ENCODE measurements around the gene CHAMP1. TPM values are rescaled to one million over a fixed set of nuclear protein-coding genes. Genes with fewer than 3 reads are reported as not detected.

Gene CHAMP1
- total and polyA plus RNA-seq, 2 of the 13 experiments (the other 11 are each of a cell fraction or from before 2014, with no cell fraction given): 8.4 to 9.7 TPM

DNA sequence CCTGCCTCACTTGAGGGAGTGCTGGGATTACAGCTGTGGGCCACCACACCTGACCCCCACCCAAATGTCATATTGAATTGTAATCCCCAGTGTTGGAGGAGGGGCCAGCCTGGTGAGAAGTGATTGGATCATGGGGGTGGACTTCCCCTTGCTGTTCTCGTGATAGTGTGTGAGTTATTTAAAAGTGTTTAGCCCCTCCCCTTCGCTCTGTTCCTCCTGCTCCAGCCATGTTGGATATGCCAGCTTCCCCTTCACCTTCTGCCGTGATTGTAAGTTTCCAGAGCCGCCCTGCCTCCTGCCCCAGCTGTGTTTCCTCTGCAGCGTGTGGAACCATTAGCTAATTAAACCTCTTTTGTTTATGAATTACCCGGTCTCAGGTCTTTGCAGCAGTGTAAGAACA is 13.7 kb downstream of the CHAMP1 start:
- TF ChIP-seq ZNF292 (CRISPR knock-in tag; IDR thresholded peaks at IDR 0.05; ENCODE audit: borderline replicate concordance, low read depth) (no peak), HNF4A (CRISPR knock-in tag; IDR thresholded peaks at IDR 0.05) (no peak), HNRNPH1 (optimal IDR thresholded peaks at IDR 0.05; ENCODE audit: low read depth, low read length) (no peak), SP140L (CRISPR knock-in tag; IDR thresholded peaks at IDR 0.05; ENCODE audit: borderline replicate concordance) (no peak), ZFP37 (CRISPR knock-in tag; IDR thresholded peaks at IDR 0.05; ENCODE audit: borderline replicate concordance) (no peak)
- TF ChIP-seq, protein P1, sequence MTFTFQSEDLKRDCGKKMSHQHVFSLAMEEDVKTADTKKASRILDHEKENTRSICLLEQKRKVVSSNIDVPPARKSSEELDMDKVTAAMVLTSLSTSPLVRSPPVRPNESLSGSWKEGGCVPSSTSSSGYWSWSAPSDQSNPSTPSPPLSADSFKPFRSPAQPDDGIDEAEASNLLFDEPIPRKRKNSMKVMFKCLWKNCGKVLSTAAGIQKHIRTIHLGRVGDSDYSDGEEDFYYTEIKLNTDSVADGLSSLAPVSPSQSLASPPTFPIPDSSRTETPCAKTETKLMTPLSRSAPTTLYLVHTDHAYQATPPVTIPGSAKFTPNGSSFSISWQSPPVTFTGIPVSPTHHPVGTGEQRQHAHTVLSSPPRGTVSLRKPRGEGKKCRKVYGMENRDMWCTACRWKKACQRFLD (CRISPR knock-in tag; IDR thresholded peaks at IDR 0.05; ENCODE audit: borderline replicate concordance): no peak
- in situ Hi-C loops (cut with HindIII; ENCODE audit: extremely low pct_ligation_motif_present, low pct_unique_long_range_greater_than_20kb): no loop called here
- FAIRE-seq (no peak), DNase-seq (ENCODE audit: low spot score) (no peak), ATAC-seq (no peak)
- Histone ChIP-seq H3K27me3 (ENCODE audit: control insufficient read depth in 1 of 2, insufficient read depth in 2 of 2, low read length in 2 of 2) (no peaks in the 10 kb centered on the region; a peak in 1 of 5 replicates), H3K4me3 (replicated peaks in 1 of 3; ENCODE audit: insufficient read depth in 1 of 3, low read depth in 2 of 3, low read length in 3 of 3) (no peak overlapping the region), H2AFZ (ENCODE audit: low read length) (no peak overlapping the region), H3K27ac (ENCODE audit: extremely low read length, insufficient read depth, low read length) (no peak overlapping the region), H3K9ac (ENCODE audit: insufficient read depth, low read depth, low read length) (no peak overlapping the region), H3K79me2 (ENCODE audit: insufficient read depth, low read length) (no peaks in the 10 kb centered on the region), H3K4me2 (ENCODE audit: low read depth, low read length) (no peak overlapping the region), H4K20me1 (ENCODE audit: insufficient read depth, low read length) (no peaks in the 10 kb centered on the region), H3K9me3 (ENCODE audit: low read length) (no peaks in the 10 kb centered on the region), H3K4me1 (ENCODE audit: insufficient read depth, low read length) (no peaks in the 10 kb centered on the region), H3K36me3 (replicated peaks in 1 of 2; ENCODE audit: control insufficient read depth in 1 of 2, insufficient read depth in 2 of 2, low read length in 2 of 2) (peaks cover 11 to 39% of the 10 kb centered on the region in 2 experiments)
- POLR2A ChIA-PET: no interaction called here
- intact Hi-C loops (cut with micrococcal nuclease; ENCODE audit: unreplicated experiment): no loop called here
- WGBS (ENCODE audit: low lambda C conversion rate): 96% methylated on average over 6 of the region's 6 CpGs
- no TSS peak for BruUV-seq (replicated peaks)
- CTCF ChIA-PET (ENCODE audit: low intra/inter-chr PET ratio, low total read pairs): no interaction called here

DNA sequence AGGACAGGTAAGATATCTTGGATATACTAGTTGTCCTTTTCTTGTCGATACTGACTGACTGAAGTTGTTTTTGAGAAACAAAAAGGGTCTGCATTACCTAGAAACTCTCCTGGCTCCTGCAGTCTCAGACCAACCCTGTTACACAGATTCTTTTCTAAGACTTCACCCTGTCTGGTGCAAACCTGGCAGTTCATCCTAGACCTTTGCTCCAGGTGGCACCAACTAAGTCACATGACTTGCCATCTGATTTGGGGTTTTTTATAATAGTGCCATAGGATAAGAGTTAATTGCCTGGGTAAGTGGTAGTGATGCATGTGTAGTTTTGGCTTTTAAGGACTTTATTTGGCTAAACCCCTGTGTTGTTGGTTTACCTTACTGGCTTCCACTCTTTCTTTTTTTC is 14.3 kb downstream of the CHAMP1 start:
- in situ Hi-C loops (cut with HindIII; ENCODE audit: extremely low pct_ligation_motif_present, low pct_unique_long_range_greater_than_20kb): no loop called here
- Histone ChIP-seq H3K4me2 (ENCODE audit: low read depth, low read length) (no peak overlapping the region), H3K79me2 (ENCODE audit: insufficient read depth, low read length) (no peaks in the 10 kb centered on the region), H3K4me1 (ENCODE audit: insufficient read depth, low read length) (no peaks in the 10 kb centered on the region), H3K4me3 (replicated peaks in 1 of 3; ENCODE audit: insufficient read depth in 1 of 3, low read depth in 2 of 3, low read length in 3 of 3) (no peak overlapping the region), H4K20me1 (ENCODE audit: insufficient read depth, low read length) (no peaks in the 10 kb centered on the region), H3K27ac (ENCODE audit: extremely low read length, insufficient read depth, low read length) (no peak overlapping the region), H3K9ac (ENCODE audit: insufficient read depth, low read depth, low read length) (no peak overlapping the region), H2AFZ (ENCODE audit: low read length) (no peak overlapping the region), H3K36me3 (replicated peaks in 1 of 2; ENCODE audit: control insufficient read depth in 1 of 2, insufficient read depth in 2 of 2, low read length in 2 of 2) (peaks cover 11 to 34% of the 10 kb centered on the region in 2 experiments), H3K27me3 (ENCODE audit: control insufficient read depth in 1 of 2, insufficient read depth in 2 of 2, low read length in 2 of 2) (no peaks in the 10 kb centered on the region; a peak in 1 of 5 replicates), H3K9me3 (ENCODE audit: low read length) (no peaks in the 10 kb centered on the region)
- 70% methylated on average over 1 of the region's 1 CpG for WGBS (ENCODE audit: low lambda C conversion rate)
- DNase-seq (ENCODE audit: low spot score) (no peak), ATAC-seq (no peak), FAIRE-seq (no peak)
- no TSS peak for BruUV-seq (replicated peaks)
- CTCF ChIA-PET (ENCODE audit: low intra/inter-chr PET ratio, low total read pairs): no interaction called here
- POLR2A ChIA-PET: no interaction called here
- intact Hi-C loops (cut with micrococcal nuclease; ENCODE audit: unreplicated experiment): no loop called here
- TF ChIP-seq BRCA1 (CRISPR knock-in tag; IDR thresholded peaks at IDR 0.05) (no peak), ZNF256 (CRISPR knock-in tag; conservative IDR thresholded peaks at IDR 0.05) (no peak), ZNF724P (CRISPR knock-in tag; IDR thresholded peaks at IDR 0.05; ENCODE audit: borderline replicate concordance) (no peak), ZNF207 (IDR thresholded peaks at IDR 0.05; ENCODE audit: borderline replicate concordance) (no peak), JUN (CRISPR knock-in tag; IDR thresholded peaks at IDR 0.05) (no peak), MED13 (CRISPR knock-in tag; IDR thresholded peaks at IDR 0.05) (no peak), ELF3 (CRISPR knock-in tag; IDR thresholded peaks at IDR 0.05) (no peak), SIN3A (IDR thresholded peaks at IDR 0.05; ENCODE audit: borderline replicate concordance, low read depth, low read length) (no peak), ASH2L (IDR thresholded peaks at IDR 0.05; ENCODE audit: insufficient read length, low read depth, low read length) (no peak), POGZ (CRISPR knock-in tag; IDR thresholded peaks at IDR 0.05) (no peak)
- TF ChIP-seq, protein P2, sequence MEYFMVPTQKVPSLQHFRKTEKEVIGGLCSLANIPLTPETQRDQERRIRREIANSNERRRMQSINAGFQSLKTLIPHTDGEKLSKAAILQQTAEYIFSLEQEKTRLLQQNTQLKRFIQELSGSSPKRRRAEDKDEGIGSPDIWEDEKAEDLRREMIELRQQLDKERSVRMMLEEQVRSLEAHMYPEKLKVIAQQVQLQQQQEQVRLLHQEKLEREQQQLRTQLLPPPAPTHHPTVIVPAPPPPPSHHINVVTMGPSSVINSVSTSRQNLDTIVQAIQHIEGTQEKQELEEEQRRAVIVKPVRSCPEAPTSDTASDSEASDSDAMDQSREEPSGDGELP (IDR thresholded peaks at IDR 0.05; ENCODE audit: borderline replicate concordance, low read depth): no peak
